Measurements from ENCODE around the gene ZBTB16.
A peak's percentile ranks its signal among the peaks of the same experiment; 100 is the strongest.

The ZBTB16 gene

GRCh38 chr11:114181195-114181594, 121.7 kb downstream of the ZBTB16 start:
- no peak overlapping the region for H3K4me3 ChIP-seq (ENCODE audit: low read depth, low read length)
- no peaks in the 10 kb centered on the region for H3K36me3 ChIP-seq
- no peak overlapping the region for H3K27ac ChIP-seq
- H3K9me3 ChIP-seq (ENCODE audit: severe bottlenecking): no peaks in the 10 kb centered on the region
- no peak for TF ChIP-seq CTCF (IDR thresholded peaks at IDR 0.05; ENCODE audit: low read depth, low read length)
- no peaks in the 10 kb centered on the region for H3K27me3 ChIP-seq (ENCODE audit: insufficient read depth, low read depth, severe bottlenecking)
- no peak for DNase-seq

- Histone ChIP-seq H3K36me3 (no peaks in the 10 kb centered on the region), H3K27ac (no peak overlapping the region), H3K9me3 (ENCODE audit: severe bottlenecking) (no peaks in the 10 kb centered on the region), H3K27me3 (ENCODE audit: insufficient read depth, low read depth, severe bottlenecking) (no peaks in the 10 kb centered on the region), H3K4me3 (ENCODE audit: low read depth, low read length) (no peak overlapping the region)
- TF ChIP-seq CTCF (IDR thresholded peaks at IDR 0.05; ENCODE audit: low read depth, low read length): no peak
- no peak for DNase-seq
These were observed 122.2 kb downstream of the ZBTB16 start for GRCh38 chr11:114181752-114182151.

GRCh38 chr11:114182471-114183043, 123.0 kb downstream of the ZBTB16 start:
- no peak overlapping the region for H3K27ac ChIP-seq
- no peaks in the 10 kb centered on the region for H3K36me3 ChIP-seq
- H3K27me3 ChIP-seq (ENCODE audit: insufficient read depth, low read depth, severe bottlenecking): no peaks in the 10 kb centered on the region
- H3K4me3 ChIP-seq (ENCODE audit: low read depth, low read length): no peak overlapping the region
- H3K9me3 ChIP-seq (ENCODE audit: severe bottlenecking): no peaks in the 10 kb centered on the region
- no peak for TF ChIP-seq CTCF (IDR thresholded peaks at IDR 0.05; ENCODE audit: low read depth, low read length)
- DNase-seq: no peak

GRCh38 chr11:114183044-114183511, 123.6 kb downstream of the ZBTB16 start:
- Histone ChIP-seq H3K36me3 (no peaks in the 10 kb centered on the region), H3K9me3 (ENCODE audit: severe bottlenecking) (no peaks in the 10 kb centered on the region), H3K4me3 (ENCODE audit: low read depth, low read length) (no peak overlapping the region), H3K27ac (no peak overlapping the region), H3K27me3 (ENCODE audit: insufficient read depth, low read depth, severe bottlenecking) (no peaks in the 10 kb centered on the region)
- DNase-seq: peak; percentile 12
- no peak for TF ChIP-seq CTCF (IDR thresholded peaks at IDR 0.05; ENCODE audit: low read depth, low read length)

GRCh38 chr11:114185436-114185835, 125.9 kb downstream of the ZBTB16 start:
- Histone ChIP-seq H3K27me3 (ENCODE audit: insufficient read depth, low read depth, severe bottlenecking) (no peaks in the 10 kb centered on the region), H3K36me3 (no peaks in the 10 kb centered on the region), H3K4me3 (ENCODE audit: low read depth, low read length) (no peak overlapping the region), H3K27ac (no peak overlapping the region), H3K9me3 (ENCODE audit: severe bottlenecking) (no peaks in the 10 kb centered on the region)
- DNase-seq: no peak
- no peak for TF ChIP-seq CTCF (IDR thresholded peaks at IDR 0.05; ENCODE audit: low read depth, low read length)

GRCh38 chr11:114187173-114187572, 127.7 kb downstream of the ZBTB16 start:
- H3K27ac ChIP-seq: no peak overlapping the region
- no peaks in the 10 kb centered on the region for H3K27me3 ChIP-seq (ENCODE audit: insufficient read depth, low read depth, severe bottlenecking)
- H3K36me3 ChIP-seq: no peaks in the 10 kb centered on the region
- no peak overlapping the region for H3K4me3 ChIP-seq (ENCODE audit: low read depth, low read length)
- no peak for DNase-seq
- peaks cover 2% of the 10 kb centered on the region for H3K9me3 ChIP-seq (ENCODE audit: severe bottlenecking)
- no peak for TF ChIP-seq CTCF (IDR thresholded peaks at IDR 0.05; ENCODE audit: low read depth, low read length)

Data from WERI-Rb-1 (cell line).